HG03432 (cell line): ENCODE results near the gene GSTP1.
A peak's percentile ranks its signal among the peaks of the same experiment; 100 is the strongest.

ENCODE experiments used
- ATAC-seq: cut with Tn5 transposase; IDR thresholded peaks from one replicate; pipeline ENCODE4 v1.9.1; 2021; ENCODE audit warnings: mild to moderate bottlenecking, moderate library complexity; ENCODE audit not compliant: unreplicated experiment

Gene GSTP1

DNA sequence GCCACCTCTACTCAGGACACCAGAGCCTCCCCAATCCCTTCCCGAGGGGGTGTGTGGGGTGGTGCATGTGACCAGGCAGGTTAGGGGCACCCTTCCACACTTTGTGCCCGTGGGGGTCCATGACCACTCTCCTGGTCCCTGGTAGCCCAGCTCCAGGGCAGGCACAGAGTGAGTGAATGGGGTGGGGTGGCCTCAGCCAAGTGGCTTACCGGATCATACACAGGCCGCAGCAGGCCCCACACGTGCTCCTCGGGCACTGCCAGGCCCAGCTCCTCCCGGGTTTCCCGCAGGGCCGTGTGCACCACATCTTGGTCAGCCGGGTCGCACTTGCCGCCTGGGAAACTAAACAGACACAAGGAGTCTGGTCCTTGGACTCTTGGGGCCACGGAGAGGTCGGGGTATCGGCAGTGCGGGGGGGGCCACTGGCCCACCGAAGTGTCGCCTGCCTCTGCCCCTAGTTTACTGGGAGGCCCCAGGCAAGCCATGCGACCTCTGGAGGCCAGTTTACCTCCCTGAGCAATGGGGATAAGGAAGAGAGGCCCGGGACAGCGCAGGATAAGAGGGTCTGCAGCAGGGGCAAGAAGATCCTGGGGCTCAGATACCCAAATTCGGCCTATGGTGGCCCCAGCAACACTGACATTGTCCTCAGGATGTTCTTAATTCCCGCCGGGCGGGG, 45.2 kb downstream of the GSTP1 start:
- no peak for ATAC-seq

DNA sequence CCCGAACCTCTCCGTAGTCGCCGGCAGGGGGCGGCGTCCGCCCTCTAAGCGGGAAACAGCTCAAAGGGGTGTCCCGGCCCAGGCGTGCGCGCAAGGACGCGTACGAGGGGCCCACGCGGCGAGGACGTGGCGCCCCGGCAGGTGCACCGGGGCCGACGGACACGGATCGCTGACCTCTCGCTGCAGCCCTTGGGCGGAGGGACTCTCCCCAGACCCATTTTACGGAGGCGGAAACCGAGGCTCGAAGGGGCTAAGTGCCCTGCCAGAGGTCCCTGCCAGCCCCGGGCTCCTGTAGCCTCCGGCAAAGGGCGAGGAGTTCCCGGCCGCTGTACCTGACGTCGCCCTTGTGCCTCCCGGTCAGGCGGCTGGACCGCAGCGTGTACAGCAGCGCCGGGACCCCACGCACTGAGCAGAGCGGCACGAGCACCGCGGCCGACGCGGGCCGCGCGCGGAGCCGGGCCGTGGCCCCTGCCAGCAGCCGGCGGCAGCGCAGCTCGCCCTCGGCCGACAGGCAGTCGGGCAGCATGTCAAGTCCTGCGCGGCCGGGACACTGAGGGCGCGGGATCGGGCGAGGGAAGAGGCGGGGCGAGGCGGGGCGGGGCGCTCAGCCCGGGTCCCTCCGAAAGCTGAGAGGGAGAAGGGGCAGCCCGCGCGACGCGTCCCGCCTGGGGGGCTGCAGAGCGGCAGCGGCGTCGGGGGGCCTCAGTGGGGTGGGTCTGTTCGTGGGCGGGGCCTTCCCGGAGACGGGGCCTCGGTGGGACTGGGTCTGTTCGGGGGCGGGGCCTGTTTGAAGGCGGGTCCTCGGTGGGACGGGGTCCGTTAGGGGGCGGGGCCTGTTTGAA, 46.0 kb downstream of the GSTP1 start, which contains the start of gene NUDT8:
Gene NUDT8, minus strand, starts transcription at position 552 of the 842 bp plus-strand sequence. Its CDS starts 26 bp downstream, at position 526.
- ATAC-seq, result peak; percentile 55

DNA sequence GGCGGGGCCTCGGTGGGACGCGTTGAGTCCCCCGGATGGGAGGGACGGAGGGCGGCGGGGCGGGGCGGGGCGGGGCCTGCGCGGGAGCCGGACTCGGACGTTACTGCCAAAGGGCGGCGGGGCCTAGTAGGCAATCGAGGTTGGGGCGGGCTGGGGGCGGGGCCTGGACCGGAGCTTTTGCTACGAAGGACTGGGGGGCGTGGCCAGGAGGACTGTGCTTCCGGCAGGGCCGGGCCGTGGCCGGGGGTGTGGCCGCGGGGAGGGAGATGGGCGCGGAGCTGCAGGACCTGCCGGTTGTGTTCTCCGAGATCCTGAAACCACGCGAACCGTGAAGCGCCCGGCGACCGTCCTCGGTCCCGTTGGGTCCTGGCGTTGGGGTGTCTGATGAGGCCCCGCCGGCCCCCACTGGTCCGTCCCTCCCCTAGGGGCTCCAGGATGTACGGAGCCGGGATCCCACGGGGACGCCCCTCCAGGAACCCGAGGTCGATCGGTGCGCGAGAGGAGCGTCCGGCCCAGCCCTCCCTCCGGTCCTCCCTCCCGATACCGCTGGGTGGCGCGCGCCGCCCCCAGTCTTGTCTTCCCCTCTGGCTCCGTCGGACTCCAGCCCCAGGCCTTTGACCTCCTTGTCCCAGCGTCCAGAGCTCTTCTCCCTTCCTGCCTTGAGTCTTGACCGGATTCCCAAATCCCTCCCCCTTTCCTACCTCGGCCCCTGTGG, 46.8 kb downstream of the GSTP1 start:
- peak; percentile 68 for ATAC-seq

- no peak for ATAC-seq
Measured at GRCh38 chr11:67630943-67631331, 47.3 kb downstream of the GSTP1 start.

DNA sequence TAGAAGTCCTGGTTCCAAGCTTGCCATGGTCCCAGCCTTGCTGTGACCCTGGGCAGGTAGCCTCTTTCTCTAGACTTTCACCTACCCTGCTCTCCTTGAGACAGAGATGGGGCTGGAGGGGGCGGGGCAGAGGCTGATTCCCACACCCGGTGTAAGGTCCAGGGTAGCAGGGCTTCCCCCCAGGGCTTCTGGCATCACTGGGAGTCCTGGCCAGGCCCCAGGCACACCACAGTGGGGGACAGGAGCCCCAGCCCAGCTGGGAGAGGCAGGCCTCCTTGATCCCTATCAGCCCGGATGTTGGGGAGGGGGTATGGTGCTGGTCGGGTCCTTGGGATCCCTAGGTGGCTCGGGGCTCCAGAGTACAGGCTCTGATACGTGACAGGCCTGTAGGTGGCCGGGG, 47.8 kb downstream of the GSTP1 start:
- ATAC-seq, result no peak

GRCh38 chr11:67631853-67632174, 48.2 kb downstream of the GSTP1 start:
- ATAC-seq, result no peak

DNA sequence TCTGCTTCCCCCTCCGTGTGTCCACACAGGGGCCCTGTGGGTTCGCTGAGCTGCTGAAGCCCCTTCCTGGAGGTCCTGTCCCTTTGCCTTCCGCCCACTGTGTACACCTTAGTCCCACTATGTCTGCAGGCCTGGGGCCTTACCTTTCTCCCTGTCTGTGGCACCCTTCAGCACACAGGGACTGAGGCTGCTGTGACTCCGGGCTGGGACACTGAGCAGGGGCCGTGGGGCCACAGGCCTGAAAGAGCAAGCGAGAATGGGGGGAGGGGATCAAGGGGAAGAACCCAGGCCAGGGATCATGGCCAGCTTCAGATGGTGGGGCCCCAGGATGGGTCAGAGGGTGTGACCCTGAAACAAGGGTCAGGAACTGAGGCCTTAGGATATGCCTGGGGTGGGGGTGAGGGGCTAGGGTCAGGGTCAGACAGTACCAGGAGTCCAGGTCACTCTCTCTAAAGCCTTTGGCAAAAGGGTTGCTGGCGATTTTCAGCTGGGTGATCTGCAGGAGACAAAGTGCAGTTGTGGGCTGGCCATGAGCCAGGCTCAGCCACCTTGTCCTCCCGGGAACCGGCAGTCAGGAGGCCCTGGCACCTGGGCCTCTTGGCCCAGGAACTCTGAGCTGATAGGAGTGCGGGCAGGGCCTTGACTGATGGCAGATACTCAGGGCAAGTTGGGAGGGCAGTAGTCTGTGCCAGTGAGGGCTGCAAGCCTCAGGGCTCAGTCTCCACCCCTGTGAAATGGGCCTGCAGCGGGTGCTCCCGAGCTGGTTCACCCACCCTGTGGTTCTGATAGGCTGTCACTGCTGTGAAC, 48.8 kb downstream of the GSTP1 start:
- no peak for ATAC-seq

GRCh38 chr11:67632982-67633755, 49.6 kb downstream of the GSTP1 start:
- no peak for ATAC-seq

GRCh38 chr11:67633758-67634365, 50.2 kb downstream of the GSTP1 start:
- ATAC-seq, result no peak

DNA sequence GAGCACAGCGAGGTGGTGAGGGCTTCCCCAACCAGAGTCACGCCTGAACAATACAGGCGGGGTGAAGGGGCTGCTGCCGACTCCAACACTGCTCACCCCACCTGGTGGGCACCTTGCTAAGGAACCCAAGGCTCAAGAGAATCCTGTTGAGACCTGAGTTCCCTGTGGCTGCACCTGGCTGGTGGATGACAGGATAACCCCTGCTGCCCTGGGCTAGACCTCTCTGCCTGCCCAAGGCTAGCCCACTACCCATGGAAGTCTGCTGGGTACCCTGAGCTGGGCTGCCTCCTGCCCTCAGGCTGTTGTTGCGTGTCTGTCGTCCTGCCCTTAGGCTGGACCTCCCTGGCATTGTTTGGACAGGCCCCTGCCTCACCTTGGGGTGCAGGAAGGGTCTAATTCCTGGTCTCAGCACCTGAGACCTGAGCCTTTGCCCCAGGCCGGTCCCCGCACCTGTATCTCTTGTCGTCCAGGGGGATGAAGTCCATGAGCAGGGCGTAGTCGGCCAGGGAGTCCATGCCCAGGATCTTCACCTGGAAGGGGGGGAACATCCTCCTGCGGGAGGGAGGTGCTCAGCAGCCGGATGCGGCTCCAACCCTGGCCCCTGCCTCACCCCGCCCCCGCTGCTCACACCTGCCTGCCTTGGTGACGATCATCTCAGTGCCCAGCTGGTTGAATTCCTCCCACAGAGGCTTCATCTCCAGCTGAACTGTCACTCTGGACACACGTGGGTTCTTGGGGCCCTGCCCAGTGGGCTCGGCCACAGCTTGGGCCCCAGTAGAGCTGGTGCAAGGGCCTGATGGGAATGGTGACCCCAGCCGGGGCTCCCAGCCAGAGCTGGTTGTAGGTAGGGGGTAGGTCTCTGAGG, 51.0 kb downstream of the GSTP1 start:
- no peak for ATAC-seq

GRCh38 chr11:67635231-67635521, 51.6 kb downstream of the GSTP1 start:
- no peak for ATAC-seq
